EL (cell line): Measurements from ENCODE around the gene KCNS1.
A peak's percentile ranks its signal among the peaks of the same experiment; 100 is the strongest.
"Not testable (repeated sequence)": the region's sequence is repeated elsewhere in the genome, so short reads cannot be mapped to it uniquely, and the experiment has no call there.

ENCODE experiments used
- DNase-seq: peaks from one replicate; pipeline ENCODE4 v3.0.0-alpha.2; 2016

Gene KCNS1

GRCh38 chr20:45072066-45072465, 28.9 kb downstream of the KCNS1 start:
- DNase-seq: no peak

GRCh38 chr20:45070932-45071632, 29.8 kb downstream of the KCNS1 start:
- peak; percentile 48 for DNase-seq

- no peak for DNase-seq
Measured at GRCh38 chr20:45069261-45069660, 31.7 kb downstream of the KCNS1 start.

- DNase-seq: peak; percentile 53
Measured at GRCh38 chr20:45067558-45067957, 33.4 kb downstream of the KCNS1 start.

- no peak for DNase-seq
Measured at GRCh38 chr20:45067087-45067486, 33.8 kb downstream of the KCNS1 start.

GRCh38 chr20:45066372-45066771, 34.6 kb downstream of the KCNS1 start:
- no peak for DNase-seq

GRCh38 chr20:45064812-45065211, 36.1 kb downstream of the KCNS1 start:
- DNase-seq: no peak

GRCh38 chr20:45063107-45063506, 37.8 kb downstream of the KCNS1 start:
- DNase-seq: not testable (repeated sequence)

GRCh38 chr20:45061244-45061643, 39.7 kb downstream of the KCNS1 start:
- peak; percentile 97 for DNase-seq

GRCh38 chr20:45060294-45060693, 40.6 kb downstream of the KCNS1 start:
- DNase-seq: peak; percentile 13

- peak; percentile 73 for DNase-seq
Measured at GRCh38 chr20:45059022-45059728, 41.8 kb downstream of the KCNS1 start.

- no peak for DNase-seq
Measured at GRCh38 chr20:45058168-45058850, 42.6 kb downstream of the KCNS1 start.

GRCh38 chr20:45056473-45057173, 44.3 kb downstream of the KCNS1 start:
- no peak for DNase-seq

GRCh38 chr20:45055056-45055455, 45.9 kb downstream of the KCNS1 start:
- DNase-seq: peak; percentile 23

GRCh38 chr20:45053430-45054351, 47.2 kb downstream of the KCNS1 start:
- no peak for DNase-seq

- DNase-seq: peak; percentile 73
Measured at GRCh38 chr20:45052698-45053429, 48.1 kb downstream of the KCNS1 start.

GRCh38 chr20:45051204-45052060, 49.5 kb downstream of the KCNS1 start:
- no peak for DNase-seq

GRCh38 chr20:45049904-45050471, 50.9 kb downstream of the KCNS1 start:
- DNase-seq: no peak

GRCh38 chr20:45049438-45049837, 51.5 kb downstream of the KCNS1 start:
- no peak for DNase-seq

- DNase-seq: peak; percentile 43
Measured at GRCh38 chr20:45047581-45048119, 53.3 kb downstream of the KCNS1 start.
